GM12801 (cell line): ENCODE measurements around the gene PI4KB.

Experiments
- CTCF ChIP-seq: IDR thresholded peaks from one replicate; pipeline ENCODE4 v1.5.1; 2011; ENCODE audit warnings: control low read depth; ENCODE audit not compliant: insufficient read length; ENCODE audit errors: extremely low read depth

The PI4KB gene

DNA sequence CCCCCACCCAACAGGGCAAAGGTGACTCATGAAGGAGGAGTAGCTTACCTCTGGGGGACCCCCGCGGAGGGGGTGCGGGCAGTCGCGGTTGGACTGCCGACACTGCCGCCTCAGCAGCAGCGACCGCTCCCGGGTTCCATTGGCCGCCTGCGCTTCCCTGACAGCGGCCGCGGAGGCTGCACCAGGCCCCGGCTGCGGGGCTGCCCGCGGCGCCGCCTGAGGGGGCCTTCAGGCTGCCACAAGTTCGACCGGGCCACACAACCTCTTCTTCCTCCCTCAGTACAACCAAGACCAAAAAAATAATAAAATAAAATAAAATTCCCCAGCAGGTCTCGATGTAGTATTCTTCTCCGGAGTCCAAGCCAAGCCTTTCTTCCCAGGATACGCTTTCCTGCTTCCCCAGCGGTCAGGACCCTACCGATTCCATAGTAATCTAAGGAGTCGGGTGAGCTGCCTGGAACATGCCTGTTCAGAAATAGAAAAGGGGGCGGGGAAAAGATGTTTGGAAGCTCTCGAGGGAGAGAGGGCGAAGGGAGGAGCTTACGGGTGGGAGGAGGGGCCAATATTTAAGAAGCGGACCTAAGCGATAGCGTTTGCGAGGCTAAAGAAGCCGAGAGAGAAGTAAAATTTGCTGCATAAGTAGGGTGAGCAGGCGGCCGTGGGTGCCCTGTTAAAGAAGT, at the start of gene PI4KB:
Gene PI4KB, minus strand, starts transcription at position 194 of the 680 bp plus-strand sequence. CDS start 10,935 bp downstream, outside the sequence.
- no peak for TF ChIP-seq CTCF

DNA sequence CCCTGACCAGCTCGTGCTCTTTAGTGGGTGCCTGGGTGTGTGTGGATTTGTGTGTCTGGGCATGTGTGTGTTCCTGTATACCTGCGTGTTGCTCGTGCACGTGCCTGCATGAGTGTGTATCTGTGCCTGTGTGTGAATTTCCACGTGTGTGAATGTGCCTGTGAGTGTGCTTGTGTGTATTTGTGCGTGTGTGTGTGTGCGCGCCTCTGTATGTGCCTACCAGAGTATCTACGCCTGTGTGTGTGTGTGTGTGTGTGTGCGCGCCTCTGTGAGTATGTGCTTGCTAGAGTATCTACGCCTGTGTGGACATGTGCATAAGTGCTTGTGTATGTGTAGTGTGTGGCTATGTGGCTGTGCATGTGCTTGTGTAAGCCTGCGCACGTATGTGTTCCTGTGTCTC, 46.0 kb upstream of the PI4KB start:
- TF ChIP-seq CTCF, result no peak

GRCh38 chr1:151372058-151372934, 45.1 kb upstream of the PI4KB start, which contains the start of gene SELENBP1:
Gene SELENBP1 (minus strand): TSS chr1:151372705. CDS start chr1:151372641, 64 bp downstream.
- no peak for TF ChIP-seq CTCF

DNA sequence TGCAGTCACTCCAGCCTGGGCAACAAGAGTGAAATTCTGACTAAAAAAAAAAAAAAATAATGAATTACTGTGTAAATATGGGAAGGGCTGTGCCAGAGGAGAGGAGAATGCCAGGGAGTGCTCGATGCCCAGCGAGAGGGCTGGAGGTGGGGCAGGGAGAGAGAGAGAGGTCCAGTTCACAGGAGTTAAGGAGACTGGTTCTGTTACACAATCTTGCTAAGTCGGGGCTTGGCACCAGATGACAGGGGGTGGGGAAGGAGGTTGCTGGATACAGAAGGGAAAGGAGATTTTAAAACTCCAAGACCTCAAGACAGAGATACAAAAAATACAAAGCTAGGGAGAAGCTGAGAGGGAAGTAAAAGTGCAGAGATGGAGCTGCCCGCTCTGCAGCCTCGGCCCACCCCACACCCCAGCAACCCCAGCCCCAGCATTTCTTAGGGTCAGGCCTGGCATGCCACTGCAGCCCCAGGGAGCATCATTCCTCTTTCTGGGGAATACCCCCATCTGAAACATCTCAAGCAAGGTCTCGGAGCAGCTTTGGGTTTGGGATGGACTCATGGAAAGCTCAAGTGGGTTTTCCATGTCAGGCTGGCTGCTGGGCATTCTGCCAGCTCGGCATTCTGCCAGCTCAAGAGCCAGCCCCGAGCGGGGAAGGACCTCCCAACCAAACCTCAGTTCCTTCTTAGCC, 44.3 kb upstream of the PI4KB start:
- TF ChIP-seq CTCF, result no peak

DNA sequence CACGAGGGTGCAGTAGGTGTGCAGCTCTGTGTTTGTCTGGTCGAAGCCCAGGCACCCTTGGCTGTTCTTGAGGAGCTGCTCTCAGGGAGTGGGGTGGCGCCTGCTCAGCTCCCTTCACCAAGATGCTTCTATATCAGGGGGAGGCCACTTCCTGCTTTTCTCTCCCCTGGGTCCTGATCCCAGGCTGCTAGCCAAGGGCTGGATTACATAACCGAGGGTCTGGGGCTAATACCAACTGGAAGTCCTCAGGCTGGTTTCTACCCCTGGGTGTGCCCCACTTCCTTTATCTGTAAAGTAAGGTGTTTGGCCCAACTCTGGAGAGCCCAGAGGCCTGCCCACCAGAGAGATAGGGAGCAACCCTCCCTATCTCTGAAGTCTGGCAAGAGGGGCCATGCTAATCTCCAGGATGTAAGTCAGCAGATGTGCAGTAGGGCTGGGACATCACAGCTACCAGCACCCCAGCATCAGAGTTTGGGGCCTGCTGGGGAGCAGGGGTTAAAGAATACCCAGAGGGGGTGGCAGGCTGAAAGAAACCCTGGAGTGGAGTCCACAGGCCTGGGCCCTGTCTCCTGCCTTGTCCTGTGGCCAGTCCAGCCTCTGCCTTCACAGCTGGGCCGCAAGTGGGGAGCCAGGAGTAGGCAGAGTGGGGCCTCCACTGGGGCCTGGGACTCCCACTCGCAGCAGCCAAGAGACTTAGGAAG, 43.1 kb upstream of the PI4KB start:
- TF ChIP-seq CTCF, result no peak

DNA sequence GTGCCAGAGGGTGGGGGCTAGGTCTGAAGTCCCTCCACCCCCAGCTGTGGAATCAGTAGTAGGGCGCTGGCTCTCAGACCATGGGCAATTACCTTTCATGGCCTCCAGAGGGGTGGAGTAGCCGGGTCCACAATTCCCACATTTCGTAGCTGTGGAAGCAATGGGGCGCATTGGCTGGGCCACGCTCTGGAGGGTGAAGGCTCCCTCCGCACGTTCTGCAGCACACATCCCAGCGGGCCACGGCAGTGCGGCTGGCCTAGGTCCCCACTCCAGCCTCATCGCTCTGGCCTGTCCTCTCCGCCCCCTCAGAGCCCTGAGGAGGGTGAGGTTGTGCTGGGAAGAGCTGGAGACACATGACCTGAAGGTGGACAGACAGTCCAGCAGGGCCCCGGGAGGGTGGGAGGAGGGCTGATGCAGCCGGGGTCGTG, 42.4 kb upstream of the PI4KB start:
- TF ChIP-seq CTCF, result no peak

GRCh38 chr1:151369302-151369610, 42.0 kb upstream of the PI4KB start:
- TF ChIP-seq CTCF, result no peak
